Uterus (tissue), 2 donors: ENCODE data around the gene TRIM46.
"Not testable (repeated sequence)": the region's sequence is repeated elsewhere in the genome, so short reads cannot be mapped to it uniquely, and the experiment has no call there.

ENCODE experiments used
- CTCF ChIP-seq, 4 experiments: fragments of 200-600 bp in 2 of 4; fragments of 450-650 bp in 2 of 4; sonication (generic) in 2 of 4; IDR thresholded peaks; one replicate each; pipeline ENCODE4 v1.5.1; 2016 to 2019; ENCODE audit warnings: antibody characterized with exemption in 4 of 4, mild to moderate bottlenecking in 2 of 4, moderate library complexity in 1 of 4
- POLR2A ChIP-seq, 2 donors: fragments of 450-650 bp; IDR thresholded peaks; one replicate each; pipeline ENCODE4 v1.6.1; 2016; ENCODE audit warnings: antibody characterized with exemption in 2 of 2, mild to moderate bottlenecking in 1 of 2, moderate library complexity in 1 of 2

GRCh38 chr1:155225404-155225759, 51.7 kb downstream of the TRIM46 start:
- TF ChIP-seq CTCF, POLR2A (IDR thresholded peaks at IDR 0.05): not testable (repeated sequence)
